Lung microvascular endothelial cell (primary cell): ENCODE data around the gene UVRAG. TPM values are rescaled to one million over a fixed set of nuclear protein-coding genes. Genes with fewer than 3 reads are reported as not detected.

Source experiments
- DNase-seq, 2 donors: peaks; one replicate each; pipeline versions ENCODE4 v3.0.0 to v3.0.0-alpha.2; 2010; ENCODE audit warnings: low read depth in 2 of 2
- total RNA-seq: library from RNA; depleted of rRNA; stranded (reverse); fragments of >200 nt; gene quantifications from 2 replicates; pipeline ENCODE4 v1.2.1, GENCODE V29; 2014

Gene UVRAG
- total RNA-seq, 1 donor from 2014 or later = 60.7 TPM

- DNase-seq = no peak
Observed at GRCh38 chr11:76141901-76142588, 327.0 kb downstream of the UVRAG start.

GRCh38 chr11:76143274-76143673, 328.3 kb downstream of the UVRAG start:
- no peak for DNase-seq

GRCh38 chr11:76147106-76147740, 332.2 kb downstream of the UVRAG start:
- DNase-seq = no peak

- no peak for DNase-seq
Observed at GRCh38 chr11:76148231-76148630, 333.2 kb downstream of the UVRAG start.

- DNase-seq = peak in 1 of 2 donors; percentile 52
Observed at GRCh38 chr11:76148941-76149613, 334.1 kb downstream of the UVRAG start.

- DNase-seq = no peak
Observed at GRCh38 chr11:76149713-76150112, 334.7 kb downstream of the UVRAG start.

- DNase-seq = no peak
Observed at GRCh38 chr11:76150141-76150540, 335.1 kb downstream of the UVRAG start.

GRCh38 chr11:76151556-76152085, 336.6 kb downstream of the UVRAG start:
- DNase-seq = no peak

- peak; percentile 78 to 84 for DNase-seq
Observed at GRCh38 chr11:76152086-76152681, 337.2 kb downstream of the UVRAG start.

- no peak for DNase-seq
Observed at GRCh38 chr11:76152741-76153570, 337.9 kb downstream of the UVRAG start.

GRCh38 chr11:76153571-76153923, 338.5 kb downstream of the UVRAG start:
- DNase-seq = no peak

GRCh38 chr11:76155500-76156227, 340.7 kb downstream of the UVRAG start:
- peak in 1 of 2 donors; percentile 29 for DNase-seq

- no peak for DNase-seq
Observed at GRCh38 chr11:76156971-76157427, 342.0 kb downstream of the UVRAG start.

GRCh38 chr11:76157891-76158290, 342.9 kb downstream of the UVRAG start:
- DNase-seq = no peak

GRCh38 chr11:76158394-76159302, 343.6 kb downstream of the UVRAG start:
- no peak for DNase-seq

GRCh38 chr11:76159303-76159937, 344.4 kb downstream of the UVRAG start:
- no peak for DNase-seq

GRCh38 chr11:76159983-76160661, 345.1 kb downstream of the UVRAG start:
- DNase-seq = no peak

- DNase-seq = no peak
Observed at GRCh38 chr11:76160856-76161255, 345.8 kb downstream of the UVRAG start.
